Metanephros (tissue), 1 donor: ENCODE data around the gene TBCD. TPM values are rescaled to one million over a fixed set of nuclear protein-coding genes. Genes with fewer than 3 reads are reported as not detected.

ENCODE experiments used
- total RNA-seq: library from RNA; depleted of rRNA; stranded (reverse); fragments of >200 nt; gene quantifications from one replicate; pipeline ENCODE4 v1.2.3, GENCODE V29; 2014

Gene TBCD
- 69.2 TPM for total RNA-seq

DNA sequence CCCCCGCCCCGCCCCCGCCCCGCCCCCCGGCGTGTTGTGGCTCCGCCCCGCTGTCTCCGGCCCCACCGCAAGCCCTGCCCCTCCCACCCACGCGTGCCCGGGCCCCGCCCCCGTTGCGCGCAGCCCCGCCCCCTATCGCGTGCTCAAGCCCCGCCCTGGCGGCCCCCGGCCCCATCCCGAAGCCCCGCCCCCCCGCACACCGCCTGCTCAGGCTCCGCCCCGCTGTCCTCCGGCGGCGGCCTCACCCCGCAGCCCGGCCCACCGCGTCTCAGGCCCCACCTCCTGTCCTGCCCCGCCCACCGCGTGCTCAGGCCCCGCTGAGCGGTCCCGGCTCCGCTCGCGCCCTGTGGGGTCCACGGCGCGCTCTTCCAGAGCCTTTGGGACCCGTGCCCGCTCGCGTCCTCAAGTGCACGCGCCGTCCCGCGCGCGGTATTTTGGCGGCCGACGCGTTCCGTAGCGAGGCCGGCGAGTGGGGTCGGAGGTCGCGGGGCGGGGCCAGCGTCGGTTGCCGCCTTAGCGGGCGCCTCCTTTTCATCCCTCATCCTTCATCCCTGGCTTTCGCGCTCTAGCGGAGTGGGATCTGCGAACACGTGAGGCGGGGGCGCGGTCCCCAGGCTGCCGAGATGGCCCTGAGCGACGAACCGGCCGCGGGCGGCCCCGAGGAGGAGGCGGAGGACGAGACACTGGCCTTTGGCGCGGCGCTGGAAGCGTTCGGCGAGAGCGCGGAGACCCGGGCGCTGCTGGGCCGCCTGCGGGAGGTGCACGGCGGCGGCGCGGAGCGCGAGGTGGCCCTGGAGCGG, at the start of gene TBCD:
Gene TBCD, plus strand, starts transcription at position 495 of the 800 bp plus-strand sequence. Its CDS starts 129 bp downstream, at position 624.

DNA sequence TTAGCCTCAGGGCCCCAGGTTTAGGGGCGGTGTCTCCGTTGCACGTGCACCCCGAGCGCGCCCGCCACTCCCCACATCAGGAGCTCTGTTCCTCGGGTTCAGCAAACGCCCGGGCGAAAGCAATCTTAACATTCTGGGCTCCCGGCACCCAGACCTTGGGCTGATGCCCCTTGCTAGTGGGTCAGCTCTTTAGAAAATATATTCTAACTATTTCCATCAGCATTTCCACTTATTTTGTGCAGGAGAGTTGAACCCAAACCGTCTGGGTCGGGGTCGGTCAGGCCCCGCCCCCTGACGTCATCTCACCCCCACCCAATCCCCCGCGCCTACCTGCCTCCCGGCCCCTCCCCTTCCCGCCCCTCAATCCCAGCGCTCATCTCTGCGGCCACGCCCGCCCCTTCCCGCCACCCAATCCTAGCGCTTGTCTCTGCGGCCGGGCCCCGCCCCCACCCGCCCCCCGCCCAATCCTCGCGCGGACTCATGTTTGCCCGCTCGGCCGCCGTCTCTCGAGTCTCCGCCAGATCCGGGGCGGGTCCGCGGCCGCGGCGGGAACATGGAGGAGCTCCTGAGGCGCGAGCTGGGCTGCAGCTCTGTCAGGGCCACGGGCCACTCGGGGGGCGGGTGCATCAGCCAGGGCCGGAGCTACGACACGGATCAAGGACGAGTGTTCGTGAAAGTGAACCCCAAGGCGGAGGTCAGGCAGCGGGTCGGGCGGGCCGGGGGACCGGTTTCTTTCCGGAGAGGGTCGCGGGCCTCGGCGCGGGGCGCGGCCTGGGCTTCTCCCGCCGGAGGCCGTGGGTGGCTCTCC, 35.5 kb upstream of the TBCD start, which contains the start of gene FN3KRP:
Gene FN3KRP, plus strand, starts transcription at position 504 of the 808 bp plus-strand sequence. Its CDS starts 50 bp downstream, at position 554.

GRCh38 chr17:82734987-82735866, 16.6 kb upstream of the TBCD start, which contains the start of gene FN3K:
TSS of gene FN3K (plus strand) at chr17:82735615. CDS start at chr17:82735637, 22 bp downstream.

DNA sequence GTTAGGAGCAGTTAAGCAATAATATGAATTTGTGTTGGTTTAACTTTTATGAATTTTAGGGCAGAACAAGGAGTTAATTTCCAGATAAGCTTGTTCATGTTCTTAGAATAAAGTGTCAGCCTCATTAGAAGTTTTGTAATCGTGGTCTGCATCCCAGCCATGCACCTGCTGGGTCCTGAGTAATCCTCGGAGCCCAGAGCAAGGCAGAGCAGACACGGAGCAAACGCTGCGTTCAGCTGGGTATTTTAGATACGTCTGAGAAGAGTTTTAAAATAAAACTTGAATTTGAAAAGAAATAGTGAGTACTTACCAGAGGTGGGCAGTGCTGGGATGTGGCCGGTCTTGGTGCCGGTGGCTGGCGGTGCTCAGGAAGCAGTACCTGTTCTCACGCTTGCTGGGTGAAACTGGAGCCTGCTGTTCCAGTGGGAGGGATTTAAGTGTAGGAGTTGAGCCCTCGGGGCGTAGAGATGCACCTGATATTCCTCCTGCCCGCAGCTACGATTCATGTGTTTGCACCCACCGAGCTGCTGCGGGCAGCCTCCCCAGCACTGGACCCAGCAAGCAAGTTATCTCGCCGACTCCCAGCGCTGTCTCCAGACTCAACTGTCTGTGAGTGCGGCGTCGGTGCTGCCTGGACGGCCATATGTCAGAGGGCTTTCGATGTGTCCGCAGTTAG, 87.9 kb downstream of the TBCD start, which contains the start of gene ZNF750:
Gene ZNF750, minus strand, starts transcription at position 406 of the 676 bp plus-strand sequence. CDS start 7,568 bp downstream, outside the sequence.

Other genes with a start within 250 kb of the TBCD start
- gene FOXK2, start 232.3 kb upstream of the TBCD start, total RNA-seq = 38.5 TPM
- 89.1 TPM for gene WDR45B, start 103.6 kb upstream of the TBCD start, total RNA-seq
- gene RAB40B, start 53.4 kb upstream of the TBCD start, total RNA-seq = 21.8 TPM
- 25.7 TPM for gene FN3KRP, start 35.4 kb upstream of the TBCD start, total RNA-seq
- 32.0 TPM for gene FN3K, start 16.4 kb upstream of the TBCD start, total RNA-seq
- gene ZNF750, start 88.0 kb downstream of the TBCD start, total RNA-seq = 1.5 TPM